Epithelial cell of prostate (primary cell): ENCODE results near the gene RBM38.

Experiments used
- DNase-seq: peaks from one replicate; pipeline ENCODE4 v3.0.0-alpha.2; 2011; ENCODE audit warnings: low read depth, low spot score
- H3K27ac ChIP-seq: fragments of 450-650 bp; 2 replicates; pipeline ENCODE4 v1.5.1; 2017; ENCODE audit warnings: mild to moderate bottlenecking

RBM38 gene

DNA sequence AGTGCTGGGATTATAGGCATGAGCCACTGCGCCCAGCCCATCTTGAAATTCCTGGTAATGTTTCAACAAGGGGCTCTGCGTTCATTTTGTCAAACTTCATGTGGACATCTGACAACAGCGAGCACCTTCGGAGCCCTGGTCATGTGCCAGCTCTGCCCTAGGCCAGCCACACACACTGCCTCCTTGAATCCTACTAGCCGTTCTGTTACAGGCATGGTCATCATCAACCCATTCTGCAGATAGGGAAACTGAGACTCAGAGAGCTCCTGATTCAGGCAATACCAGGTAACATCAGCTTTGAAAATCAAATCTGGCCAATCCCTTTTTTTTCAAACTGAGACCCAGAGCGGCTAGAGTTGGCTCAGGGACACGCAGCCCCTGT, 41.3 kb downstream of the RBM38 start:
- no peak for DNase-seq
- H3K27ac ChIP-seq: no peak overlapping the region

DNA sequence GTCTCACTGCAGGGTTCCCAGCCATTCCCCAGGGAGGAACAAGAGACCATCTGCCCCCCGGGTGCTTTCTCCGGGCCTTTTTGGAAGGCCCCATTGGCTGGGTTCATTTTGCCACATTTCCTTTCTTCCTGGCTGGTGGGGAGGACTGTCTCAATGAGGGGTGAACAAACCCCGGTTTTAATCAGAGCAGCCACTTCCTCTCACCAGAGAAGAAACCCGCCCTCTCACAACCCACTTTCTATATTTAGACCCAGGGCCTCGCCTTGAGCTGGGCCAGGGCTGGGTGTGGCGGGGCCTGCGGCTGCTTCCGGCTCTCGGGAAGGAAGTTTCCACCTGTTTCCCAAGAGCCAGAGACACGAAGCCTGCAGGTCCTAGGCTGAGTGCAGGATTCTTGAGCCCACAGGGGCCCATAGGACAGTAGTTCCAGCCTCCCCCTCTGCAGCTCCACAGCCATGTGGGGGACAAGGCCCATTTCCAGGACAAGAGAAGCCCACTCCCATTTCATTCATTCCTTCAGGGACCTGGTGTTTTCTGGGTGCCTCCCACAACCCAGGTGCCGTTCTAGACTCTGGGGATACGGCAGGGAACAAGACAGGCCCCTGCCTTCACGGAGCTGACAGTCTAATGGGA, 41.8 kb downstream of the RBM38 start:
- H3K27ac ChIP-seq: no peak overlapping the region
- DNase-seq: no peak

DNA sequence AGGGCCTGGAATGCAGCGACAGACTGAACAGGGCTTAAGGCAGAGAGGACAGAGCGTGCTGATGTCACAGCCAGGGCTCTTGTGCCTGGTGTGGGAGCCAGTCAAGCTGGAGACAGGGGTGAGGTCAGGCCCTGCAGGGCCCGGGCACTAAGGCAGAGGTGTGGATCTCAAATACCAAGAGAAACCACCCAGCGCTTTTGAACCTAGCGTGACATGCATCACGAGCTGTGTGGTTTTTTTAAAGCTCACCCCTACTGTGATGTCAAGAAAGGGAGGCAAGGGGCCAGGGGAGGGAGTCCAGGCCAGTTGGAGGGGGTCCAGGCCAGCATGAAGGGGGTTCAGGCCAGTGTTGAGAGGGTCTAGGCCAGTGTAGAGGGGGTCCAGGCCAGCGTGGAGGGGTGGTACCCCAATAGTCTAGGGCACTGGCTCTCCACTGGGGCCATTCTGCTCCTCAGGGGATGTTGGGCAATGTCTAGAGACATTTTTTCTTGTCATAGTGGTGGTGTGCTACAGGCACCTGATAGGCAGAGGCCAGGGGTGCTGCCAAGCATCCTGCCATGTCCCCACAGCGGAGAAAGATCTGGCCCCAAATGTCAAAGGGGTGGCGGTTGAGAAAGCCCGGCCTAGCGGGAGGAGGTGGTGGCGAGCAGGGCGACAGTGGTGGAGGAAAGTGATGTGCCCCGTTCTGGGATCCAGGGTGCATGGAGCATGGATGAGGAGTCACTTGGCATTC, 42.6 kb downstream of the RBM38 start:
- no peak for DNase-seq
- no peak overlapping the region for H3K27ac ChIP-seq

DNA sequence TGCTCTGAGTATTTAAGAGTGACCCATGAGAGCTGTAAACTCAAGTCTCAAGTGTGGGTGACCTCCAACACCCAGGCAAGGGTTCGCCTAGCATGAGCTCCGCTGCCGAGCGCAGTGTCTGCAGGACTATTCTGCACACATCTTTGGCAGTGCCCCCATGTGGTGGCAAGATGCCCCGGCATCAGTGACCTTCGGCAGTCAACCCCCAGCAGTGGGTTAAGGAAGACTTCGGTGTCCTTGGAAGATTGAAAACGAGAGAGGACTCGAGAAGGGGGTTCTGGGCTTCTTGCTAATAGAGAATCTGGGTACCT, 43.1 kb downstream of the RBM38 start:
- no peak overlapping the region for H3K27ac ChIP-seq
- no peak for DNase-seq

DNA sequence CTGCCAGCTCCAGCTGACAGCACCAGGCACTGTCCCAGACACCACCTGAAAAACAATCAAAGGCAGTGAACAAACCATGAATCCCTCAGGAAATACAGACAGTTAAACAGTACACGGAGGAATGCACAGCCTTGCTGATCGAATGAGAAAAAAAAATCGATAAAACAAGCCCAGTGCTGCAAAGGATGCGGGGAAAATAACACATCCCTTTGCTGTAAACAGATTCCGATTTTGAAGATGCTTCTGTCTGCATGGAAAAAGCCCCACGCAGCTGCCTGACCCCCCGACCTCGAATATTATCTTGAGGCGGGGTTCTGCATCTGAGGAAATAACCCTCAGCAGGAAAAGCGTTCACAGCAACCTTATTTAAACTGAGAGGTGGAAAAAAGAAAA, 43.9 kb downstream of the RBM38 start:
- no peak overlapping the region for H3K27ac ChIP-seq
- no peak for DNase-seq

DNA sequence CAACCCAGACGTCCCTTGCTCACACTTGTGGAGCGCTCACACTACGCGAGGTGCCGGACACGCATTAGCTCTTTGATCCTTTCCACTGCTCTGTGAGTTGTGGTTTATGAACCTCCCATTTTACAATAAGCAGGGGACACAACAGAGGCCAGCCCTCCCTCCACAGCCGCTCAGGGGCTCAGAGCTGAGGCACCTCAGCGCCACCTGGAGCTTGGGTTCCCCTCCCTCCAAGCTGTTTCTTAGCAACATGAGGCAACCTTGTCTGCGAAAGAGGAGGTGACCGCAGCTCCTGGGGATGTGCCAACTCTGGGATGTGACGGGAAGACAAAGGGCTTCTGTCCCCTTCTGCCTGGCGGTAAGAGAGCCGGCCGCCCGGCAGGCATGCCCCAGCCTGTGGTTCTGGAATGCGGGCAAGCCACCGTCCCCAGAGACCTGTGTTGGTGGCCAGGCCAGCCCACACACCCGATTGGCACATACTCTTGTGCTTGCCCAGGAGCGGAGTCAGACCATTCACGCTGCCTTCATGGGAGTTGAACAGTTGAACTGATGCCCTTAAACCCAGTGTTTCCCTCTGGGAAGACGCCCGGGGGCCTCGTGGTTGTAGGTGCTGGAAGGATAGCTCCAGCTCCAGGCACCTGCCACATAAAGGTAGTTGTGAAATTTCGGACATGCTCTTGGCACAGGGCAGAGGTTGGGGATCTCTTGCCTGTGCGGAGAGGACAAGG, 44.5 kb downstream of the RBM38 start:
- H3K27ac ChIP-seq: no peak overlapping the region
- DNase-seq: peak; percentile 80

DNA sequence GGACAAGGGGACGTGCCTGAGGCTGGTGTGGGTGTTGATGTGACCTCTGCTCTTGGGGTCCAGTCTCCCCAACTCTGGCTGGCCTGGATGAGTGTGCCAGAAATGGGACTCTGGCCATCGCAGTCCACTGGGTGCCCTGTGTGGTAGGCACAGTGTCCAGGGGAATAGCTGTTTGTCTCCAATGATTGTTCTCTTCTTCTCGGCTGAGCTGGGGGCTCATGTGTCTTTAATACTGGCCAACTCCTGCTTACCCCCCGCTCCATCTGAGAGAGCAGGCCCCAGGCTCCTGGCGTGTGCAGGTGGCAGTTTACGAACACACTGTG, 45.0 kb downstream of the RBM38 start:
- no peak for DNase-seq
- no peak overlapping the region for H3K27ac ChIP-seq

DNA sequence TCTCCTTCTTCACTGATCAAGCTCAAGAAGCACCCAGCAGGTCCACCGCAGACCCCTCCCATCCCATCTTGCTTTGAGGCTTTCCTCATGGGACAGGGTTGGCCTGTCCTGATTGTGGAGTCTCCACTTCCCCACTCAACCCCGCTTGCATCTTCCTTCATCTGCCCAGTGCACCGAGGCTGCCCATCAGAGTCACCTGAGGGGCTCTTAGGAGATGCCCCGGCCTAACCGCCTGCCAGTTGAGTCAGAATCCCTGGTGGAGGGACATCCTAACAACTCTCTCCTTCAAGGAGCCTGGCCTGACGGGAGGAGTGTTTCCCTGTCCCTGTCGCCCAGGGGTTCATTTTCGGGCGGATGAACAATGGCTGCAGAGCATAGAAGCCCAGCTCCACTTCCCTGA, 46.1 kb downstream of the RBM38 start:
- no peak for DNase-seq
- no peak overlapping the region for H3K27ac ChIP-seq

DNA sequence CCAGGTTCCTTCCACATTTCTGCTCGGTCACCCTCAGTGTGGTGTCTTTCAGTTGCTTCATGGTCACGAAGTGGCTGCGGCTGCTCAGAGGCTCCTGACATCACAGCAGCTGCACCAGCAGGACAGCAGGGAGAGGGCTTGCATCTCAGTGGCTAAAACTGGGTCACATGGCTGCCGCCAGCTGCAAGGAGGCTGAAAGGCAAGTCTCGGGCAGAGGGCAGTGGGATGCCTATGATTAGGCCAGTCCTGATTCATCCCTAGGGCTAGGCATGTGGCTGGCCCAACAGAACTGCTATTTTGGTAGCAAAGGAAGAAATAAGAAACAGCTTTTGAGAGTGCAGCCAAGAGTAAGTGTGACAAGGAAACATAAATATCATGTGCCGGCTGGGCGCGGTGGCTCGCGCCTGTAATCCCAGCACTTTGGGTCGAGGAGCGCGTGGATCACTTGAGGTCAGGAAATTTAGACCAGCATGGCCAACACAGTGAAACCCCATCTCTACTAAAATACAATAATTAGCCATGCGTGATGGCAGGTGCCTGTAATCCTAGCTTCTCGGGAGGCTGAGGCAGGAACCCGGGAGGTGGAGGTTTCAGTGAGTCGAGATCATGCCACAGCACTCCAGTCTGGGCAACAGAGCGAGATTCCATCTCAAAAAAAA, 46.6 kb downstream of the RBM38 start:
- DNase-seq: no peak
- no peak overlapping the region for H3K27ac ChIP-seq

DNA sequence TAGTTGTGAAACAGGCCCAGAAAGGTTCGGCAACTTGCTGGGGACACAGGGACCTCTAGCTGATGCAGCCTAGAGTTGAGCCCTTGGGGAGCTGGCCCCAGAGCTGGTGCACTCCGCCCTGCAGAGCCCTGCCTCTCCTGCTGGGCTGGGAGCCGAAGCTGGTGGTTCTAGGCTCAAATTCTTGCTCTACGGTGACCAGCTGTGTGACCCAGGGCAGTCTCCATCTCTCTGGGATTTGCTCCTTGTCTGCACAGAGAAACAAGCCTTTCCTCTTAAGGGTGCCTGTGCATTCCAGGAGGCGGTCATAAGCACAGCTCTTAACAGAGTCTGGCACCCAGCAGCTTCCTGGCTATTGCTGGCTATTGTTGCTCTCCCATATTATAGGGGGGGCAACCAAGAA, 47.4 kb downstream of the RBM38 start:
- DNase-seq: no peak
- H3K27ac ChIP-seq: no peak overlapping the region

DNA sequence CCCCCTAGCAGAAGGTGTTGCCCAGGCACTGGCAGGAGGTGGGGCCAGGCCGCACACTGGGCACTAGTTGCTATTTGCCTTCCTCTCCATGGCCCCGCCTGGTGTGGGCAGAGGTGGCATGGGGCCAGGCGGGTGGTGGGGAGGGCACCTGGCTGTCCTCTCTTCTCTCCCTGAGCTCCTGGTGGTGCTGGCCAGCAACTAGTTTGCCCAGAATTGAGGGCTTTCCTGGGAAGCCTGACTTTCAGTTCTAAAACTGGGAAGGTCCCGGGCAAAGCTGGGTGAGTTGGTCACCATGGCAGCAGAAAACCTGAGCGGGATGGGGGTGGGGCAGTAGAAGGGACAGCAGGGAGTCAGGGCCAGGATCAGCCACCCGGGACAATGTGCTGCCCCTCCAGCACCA, 48.2 kb downstream of the RBM38 start:
- H3K27ac ChIP-seq: no peak overlapping the region
- DNase-seq: no peak

DNA sequence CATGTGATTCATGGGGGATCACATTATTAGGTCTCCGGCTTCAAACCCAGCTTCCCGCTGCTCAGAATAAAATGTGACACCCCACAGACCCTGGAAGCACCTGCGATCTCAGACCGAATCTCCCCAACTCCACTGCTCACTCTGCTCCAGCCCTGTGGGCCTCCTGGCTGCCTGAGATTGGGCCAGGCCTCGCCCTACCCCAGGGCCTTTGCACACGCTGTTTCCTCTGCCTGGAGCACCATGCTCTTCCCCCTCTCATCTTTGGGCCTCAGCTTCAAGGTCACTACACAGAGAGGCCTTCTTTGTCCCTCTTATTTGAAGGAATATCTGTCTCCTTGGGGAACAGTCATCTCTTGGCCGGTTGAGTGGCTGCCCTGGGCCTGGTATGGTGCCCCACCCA, 48.8 kb downstream of the RBM38 start:
- H3K27ac ChIP-seq: no peak overlapping the region
- DNase-seq: no peak

DNA sequence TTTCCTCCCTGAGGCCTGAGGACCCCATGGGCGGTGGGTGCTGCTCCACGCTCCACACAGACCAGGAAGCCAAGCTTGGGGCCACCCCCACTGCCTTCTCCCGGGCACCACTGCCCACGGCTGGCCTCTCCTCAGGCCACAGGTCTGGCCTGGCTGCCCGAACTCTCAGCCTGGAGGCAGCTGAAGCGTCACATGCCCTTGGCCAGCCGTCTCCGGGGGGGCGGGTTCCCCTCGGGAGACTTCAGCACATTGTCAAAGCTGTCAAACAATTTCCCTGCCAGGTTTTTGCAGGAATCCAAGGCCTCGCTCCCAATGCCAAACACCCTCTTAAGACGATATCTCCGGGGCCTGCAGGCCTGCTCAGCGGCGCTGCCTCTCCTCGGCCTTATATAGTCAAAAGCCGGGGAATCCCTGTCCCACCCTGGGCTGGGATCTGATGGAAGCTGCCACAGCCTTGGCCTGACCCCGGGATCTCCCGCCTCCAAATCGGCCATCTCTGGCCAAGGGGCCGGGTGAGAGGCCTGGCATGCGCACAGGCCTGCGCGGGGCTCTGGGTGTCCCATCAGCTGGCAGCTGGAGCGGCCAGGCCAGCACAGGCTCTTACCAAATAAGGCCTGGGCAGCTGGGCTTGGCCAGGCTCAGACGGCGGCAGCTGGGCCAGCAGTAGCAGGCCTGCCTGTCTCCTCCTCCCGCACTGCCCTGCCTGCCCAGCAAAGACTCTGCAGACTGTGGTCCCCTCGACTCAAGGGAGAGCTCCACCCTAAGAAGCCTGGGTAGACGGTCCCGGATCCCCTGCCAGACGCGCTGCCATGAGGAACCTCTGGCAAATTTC, 49.7 kb downstream of the RBM38 start:
- no peak overlapping the region for H3K27ac ChIP-seq
- DNase-seq: no peak

DNA sequence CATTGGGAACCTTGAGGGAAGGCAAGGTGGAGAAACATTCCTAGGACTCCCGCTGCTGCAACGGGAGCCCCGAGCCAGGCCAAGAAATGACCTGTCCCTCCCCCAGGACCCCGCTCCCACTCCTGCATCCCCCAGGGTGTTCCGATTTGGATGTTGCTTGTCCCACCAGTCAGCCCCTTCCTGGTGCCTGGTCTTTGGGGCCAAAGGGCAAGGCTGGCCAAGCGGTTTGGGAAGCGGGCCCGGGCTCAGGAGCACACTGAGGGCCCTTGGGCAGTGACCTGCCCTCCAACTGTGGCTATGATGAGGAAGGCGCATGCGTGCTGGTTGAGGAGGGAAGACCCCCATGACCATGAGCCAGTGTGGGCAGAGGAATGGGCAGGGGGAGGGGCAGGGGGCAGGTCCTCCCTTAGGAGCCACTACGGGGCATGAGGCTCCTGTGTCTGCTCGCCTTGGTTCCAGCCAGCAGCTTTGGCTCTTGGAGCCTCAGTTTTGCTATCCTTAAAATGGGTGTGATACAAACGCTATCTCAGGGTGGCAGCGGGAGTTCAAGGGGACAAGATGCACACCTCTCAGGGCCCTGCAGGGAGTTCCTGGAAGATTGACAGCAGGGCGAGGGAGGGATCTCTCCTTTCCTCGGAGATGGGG, 50.4 kb downstream of the RBM38 start:
- H3K27ac ChIP-seq: no peak overlapping the region
- no peak for DNase-seq

DNA sequence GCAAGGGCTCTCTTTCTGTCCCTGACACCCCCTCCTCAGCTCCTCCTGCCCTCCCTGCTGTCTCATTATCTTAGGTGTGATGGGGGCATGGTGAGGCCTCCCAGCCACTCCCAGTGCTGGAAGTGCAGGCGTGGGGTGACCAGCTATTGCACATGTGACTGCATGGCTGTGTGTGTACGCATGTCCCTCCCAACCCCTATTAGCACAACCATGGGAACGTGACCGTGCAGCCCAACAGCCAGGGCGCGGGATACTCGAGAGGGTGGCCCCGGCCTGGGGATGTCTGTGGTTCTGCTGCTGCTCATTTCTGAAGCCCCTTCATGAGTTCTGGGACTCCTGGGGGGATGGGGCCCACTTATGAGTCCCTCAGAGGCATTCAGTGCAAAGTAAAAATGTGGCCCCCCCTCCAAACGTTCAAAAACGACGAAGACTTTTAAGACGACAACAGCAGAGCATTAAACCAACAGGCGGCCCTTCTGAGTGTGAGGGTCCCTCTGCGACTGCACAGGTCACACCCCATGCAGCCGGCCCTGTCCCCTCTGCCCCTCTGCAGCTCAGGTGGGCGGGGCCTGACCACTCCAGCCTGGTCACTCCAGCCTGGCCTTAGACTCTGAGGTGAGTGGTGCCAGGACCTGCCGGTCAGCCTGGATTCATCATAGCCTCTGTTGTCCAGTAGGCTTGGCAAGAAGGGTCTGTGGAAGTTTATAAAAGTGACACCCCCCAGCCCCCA, 51.1 kb downstream of the RBM38 start:
- no peak for DNase-seq
- H3K27ac ChIP-seq: no peak overlapping the region

DNA sequence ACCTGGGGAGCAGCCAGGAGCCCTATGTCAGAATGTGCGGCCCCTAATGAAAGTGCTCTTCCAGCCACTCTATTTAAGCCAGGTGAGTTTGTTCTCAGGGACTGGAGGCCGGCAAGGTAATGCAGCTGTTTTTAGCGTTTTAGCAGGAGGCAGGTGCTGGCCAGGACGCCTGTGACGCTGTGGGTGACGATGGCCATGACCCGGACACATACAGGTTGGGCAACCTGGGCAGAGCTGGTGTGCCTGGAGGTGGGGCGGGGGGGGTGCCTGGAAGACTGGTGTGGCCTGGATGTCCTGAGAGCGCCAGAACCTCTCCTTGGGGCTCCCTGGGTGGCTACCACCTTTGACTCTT, 51.7 kb downstream of the RBM38 start:
- H3K27ac ChIP-seq: no peak overlapping the region
- DNase-seq: no peak

DNA sequence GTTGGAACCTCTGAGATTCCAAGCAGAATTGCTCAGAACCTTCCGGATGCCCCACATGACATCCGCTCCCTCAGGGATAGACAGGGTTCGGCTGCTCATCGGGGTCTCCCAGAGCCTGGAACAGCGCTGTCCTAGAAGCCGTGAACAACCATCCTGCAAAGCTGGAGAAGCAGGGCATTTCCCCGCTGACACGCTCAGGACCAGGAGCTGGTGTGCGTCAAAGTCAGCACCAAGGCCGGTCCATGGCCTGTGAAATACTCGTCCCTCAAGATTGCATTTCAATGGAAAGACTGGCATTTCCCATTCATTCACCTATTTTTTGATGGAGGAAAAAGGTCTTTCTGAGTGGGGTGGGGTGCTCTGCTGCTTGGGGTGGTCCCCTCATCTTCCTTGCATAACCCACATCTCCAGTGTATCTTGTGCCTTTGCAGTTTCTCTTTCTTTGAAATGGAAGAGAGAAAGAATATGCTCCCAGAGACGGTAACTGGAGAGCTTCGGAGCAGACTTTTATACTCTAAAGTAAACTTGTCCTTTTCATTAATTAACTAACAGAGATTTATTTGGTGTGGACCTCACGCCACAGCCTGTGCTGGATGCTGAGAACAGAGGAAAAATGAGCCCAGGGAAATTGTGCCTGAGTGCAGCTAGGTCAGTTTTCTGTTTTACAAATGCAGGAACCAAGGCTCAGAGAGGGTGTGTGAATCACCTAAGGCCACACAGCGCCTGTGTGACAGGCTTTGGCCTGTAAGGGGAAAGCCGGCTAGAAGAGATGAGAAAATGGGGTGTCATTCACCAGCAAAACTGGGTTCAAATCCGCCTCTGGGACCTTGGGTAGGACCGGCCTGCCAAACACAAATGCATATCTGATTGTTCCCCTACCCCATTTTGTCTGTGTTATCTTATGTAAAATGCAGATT, 52.4 kb downstream of the RBM38 start:
- no peak for DNase-seq
- H3K27ac ChIP-seq: no peak overlapping the region

DNA sequence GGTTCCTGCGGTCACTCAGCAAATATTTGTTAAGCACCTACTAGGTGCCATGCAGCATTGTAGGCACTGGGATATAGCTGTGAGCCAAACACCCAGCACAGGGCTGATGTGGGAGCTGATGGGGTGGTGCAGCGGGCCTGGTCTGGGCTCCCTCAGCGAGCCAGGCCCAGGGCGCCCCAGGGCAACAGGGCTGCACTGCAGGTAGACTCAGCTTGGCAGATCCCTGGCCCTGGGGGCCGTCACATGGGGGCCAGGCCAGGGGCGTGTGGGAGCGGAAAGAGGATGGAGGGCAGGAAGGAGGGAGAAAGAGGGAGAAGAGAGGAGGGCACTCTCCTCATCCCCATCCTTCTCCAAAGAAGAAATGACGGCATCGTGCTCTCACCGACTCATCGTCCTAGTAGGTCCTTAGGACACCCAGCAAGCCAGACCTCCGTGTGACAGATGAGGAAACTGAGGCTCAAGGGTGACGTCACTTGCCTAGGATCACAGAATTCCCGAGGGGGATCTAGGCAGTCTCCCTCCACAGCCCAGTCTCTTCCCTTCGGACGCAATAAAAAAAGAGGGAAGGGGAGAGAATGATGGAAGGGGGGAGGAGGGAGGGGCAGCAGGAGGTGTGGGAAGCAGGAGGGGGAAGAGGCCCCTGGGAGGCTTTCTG, 53.3 kb downstream of the RBM38 start:
- H3K27ac ChIP-seq: no peak overlapping the region
- no peak for DNase-seq
